ENCODE results near the gene PTPRN2. TPM values are rescaled to one million over a fixed set of nuclear protein-coding genes. Genes with fewer than 3 reads are reported as not detected.

Gene PTPRN2
- total and polyA plus RNA-seq, 2 donors (not counting 1 experiment from before 2014, with no cell fraction given): 0.54 to 1.2 TPM

DNA sequence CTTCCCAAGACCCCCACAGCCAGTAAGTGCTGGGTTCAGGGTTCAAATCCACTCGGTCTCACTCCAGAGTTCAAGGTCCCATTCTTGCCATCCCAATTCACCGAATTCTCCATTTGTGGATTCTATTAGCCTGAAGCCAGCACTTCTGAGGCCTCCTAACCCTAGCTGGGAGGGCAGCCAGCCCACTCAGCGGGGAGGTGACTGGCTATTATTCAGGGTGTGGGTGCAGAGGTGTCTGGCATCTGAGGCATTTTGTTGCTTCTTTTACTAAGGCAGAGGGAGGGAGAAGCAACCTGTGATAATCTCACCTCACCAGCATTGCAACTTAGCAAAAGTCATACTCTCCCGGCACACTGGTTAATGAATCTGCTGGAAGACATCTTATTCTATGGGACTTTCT is 8.7 kb upstream of the PTPRN2 start:
- Histone ChIP-seq H3K79me2 (ENCODE audit: control insufficient read depth, insufficient read depth, low read length) (no peaks in the 10 kb centered on the region), H3K4me1 (ENCODE audit: control insufficient read depth, extremely low read depth, insufficient read depth, low read length) (no peaks in the 10 kb centered on the region), H3K4me3 (replicated peaks in 1 of 4; ENCODE audit: control extremely low read depth in 1 of 4, insufficient read depth in 1 of 4, low read depth in 3 of 4, low read length in 4 of 4) (no peak overlapping the region), H3K9ac (ENCODE audit: insufficient read depth, low read length) (no peak overlapping the region), H3K36me3 (ENCODE audit: control insufficient read depth, insufficient read depth, low read length) (no peaks in the 10 kb centered on the region), H3K4me2 (ENCODE audit: extremely low read depth, insufficient read depth, low read length) (no peak overlapping the region), H3K9me3 (ENCODE audit: control insufficient read depth, insufficient read depth, low read depth, low read length) (peaks cover 1% of the 10 kb centered on the region), H3K27me3 (ENCODE audit: control insufficient read depth, insufficient read depth, low read length) (no peaks in the 10 kb centered on the region), H4K20me1 (ENCODE audit: control insufficient read depth, extremely low read depth, insufficient read depth, low read length) (no peaks in the 10 kb centered on the region), H3K27ac (ENCODE audit: insufficient read depth, low read length) (no peak overlapping the region), H2AFZ (ENCODE audit: low read length) (no peak overlapping the region)
- DNase-seq (ENCODE audit: low read depth in 2 of 2): no peak
- TF ChIP-seq, protein P1, sequence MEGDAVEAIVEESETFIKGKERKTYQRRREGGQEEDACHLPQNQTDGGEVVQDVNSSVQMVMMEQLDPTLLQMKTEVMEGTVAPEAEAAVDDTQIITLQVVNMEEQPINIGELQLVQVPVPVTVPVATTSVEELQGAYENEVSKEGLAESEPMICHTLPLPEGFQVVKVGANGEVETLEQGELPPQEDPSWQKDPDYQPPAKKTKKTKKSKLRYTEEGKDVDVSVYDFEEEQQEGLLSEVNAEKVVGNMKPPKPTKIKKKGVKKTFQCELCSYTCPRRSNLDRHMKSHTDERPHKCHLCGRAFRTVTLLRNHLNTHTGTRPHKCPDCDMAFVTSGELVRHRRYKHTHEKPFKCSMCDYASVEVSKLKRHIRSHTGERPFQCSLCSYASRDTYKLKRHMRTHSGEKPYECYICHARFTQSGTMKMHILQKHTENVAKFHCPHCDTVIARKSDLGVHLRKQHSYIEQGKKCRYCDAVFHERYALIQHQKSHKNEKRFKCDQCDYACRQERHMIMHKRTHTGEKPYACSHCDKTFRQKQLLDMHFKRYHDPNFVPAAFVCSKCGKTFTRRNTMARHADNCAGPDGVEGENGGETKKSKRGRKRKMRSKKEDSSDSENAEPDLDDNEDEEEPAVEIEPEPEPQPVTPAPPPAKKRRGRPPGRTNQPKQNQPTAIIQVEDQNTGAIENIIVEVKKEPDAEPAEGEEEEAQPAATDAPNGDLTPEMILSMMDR (conservative IDR thresholded peaks at IDR 0.05 in 1 of 2, IDR thresholded peaks at IDR 0.05 in 1 of 2; ENCODE audit: low read depth in 1 of 2, low read length in 2 of 2): no peak

GRCh38 chr7:158595068-158595467 is 7.4 kb upstream of the PTPRN2 start:
- H3K27ac ChIP-seq (ENCODE audit: insufficient read depth, low read length): no peak overlapping the region

GRCh38 chr7:158592541-158592940 is 4.9 kb upstream of the PTPRN2 start:
- no peaks in the 10 kb centered on the region for H3K36me3 ChIP-seq (ENCODE audit: control insufficient read depth, insufficient read depth, low read length)
- H2AFZ ChIP-seq (ENCODE audit: low read length): no peak overlapping the region
- no peaks in the 10 kb centered on the region for H4K20me1 ChIP-seq (ENCODE audit: control insufficient read depth, extremely low read depth, insufficient read depth, low read length)
- peaks cover 1% of the 10 kb centered on the region for H3K9me3 ChIP-seq (ENCODE audit: control insufficient read depth, insufficient read depth, low read depth, low read length)
- no peak overlapping the region for H3K4me2 ChIP-seq (ENCODE audit: extremely low read depth, insufficient read depth, low read length)
- H3K9ac ChIP-seq (ENCODE audit: insufficient read depth, low read length): no peak overlapping the region
- H3K27ac ChIP-seq (ENCODE audit: insufficient read depth, low read length): no peak overlapping the region
- no peak for DNase-seq (ENCODE audit: low read depth in 2 of 2)
- H3K4me1 ChIP-seq (ENCODE audit: control insufficient read depth, extremely low read depth, insufficient read depth, low read length): no peaks in the 10 kb centered on the region
- H3K4me3 ChIP-seq (replicated peaks in 1 of 4; ENCODE audit: control extremely low read depth in 1 of 4, insufficient read depth in 1 of 4, low read depth in 3 of 4, low read length in 4 of 4): no peak overlapping the region
- peaks cover 13% of the 10 kb centered on the region for H3K27me3 ChIP-seq (ENCODE audit: control insufficient read depth, insufficient read depth, low read length)
- TF ChIP-seq EZH2 (IDR thresholded peaks at IDR 0.05; ENCODE audit: low read length, missing control alignments): no peak
- TF ChIP-seq, protein P1 (conservative IDR thresholded peaks at IDR 0.05 in 1 of 2, IDR thresholded peaks at IDR 0.05 in 1 of 2; ENCODE audit: low read depth in 1 of 2, low read length in 2 of 2): no peak
- no peaks in the 10 kb centered on the region for H3K79me2 ChIP-seq (ENCODE audit: control insufficient read depth, insufficient read depth, low read length)

More at GRCh38 chr7:158595068-158595467, 7.4 kb upstream of the PTPRN2 start:
- Histone ChIP-seq H3K4me2 (ENCODE audit: extremely low read depth, insufficient read depth, low read length) (no peak overlapping the region), H3K9me3 (ENCODE audit: control insufficient read depth, insufficient read depth, low read depth, low read length) (peaks cover 1% of the 10 kb centered on the region), H3K79me2 (ENCODE audit: control insufficient read depth, insufficient read depth, low read length) (no peaks in the 10 kb centered on the region), H3K4me3 (replicated peaks in 1 of 4; ENCODE audit: control extremely low read depth in 1 of 4, insufficient read depth in 1 of 4, low read depth in 3 of 4, low read length in 4 of 4) (no peak overlapping the region), H4K20me1 (ENCODE audit: control insufficient read depth, extremely low read depth, insufficient read depth, low read length) (no peaks in the 10 kb centered on the region), H2AFZ (ENCODE audit: low read length) (no peak overlapping the region), H3K27me3 (ENCODE audit: control insufficient read depth, insufficient read depth, low read length) (peaks cover 1% of the 10 kb centered on the region), H3K9ac (ENCODE audit: insufficient read depth, low read length) (no peak overlapping the region), H3K4me1 (ENCODE audit: control insufficient read depth, extremely low read depth, insufficient read depth, low read length) (no peaks in the 10 kb centered on the region), H3K36me3 (ENCODE audit: control insufficient read depth, insufficient read depth, low read length) (no peaks in the 10 kb centered on the region)
- peak; percentile 29 to 34 for DNase-seq (ENCODE audit: low read depth in 2 of 2)
- TF ChIP-seq, protein P1 (conservative IDR thresholded peaks at IDR 0.05 in 1 of 2, IDR thresholded peaks at IDR 0.05 in 1 of 2; ENCODE audit: low read depth in 1 of 2, low read length in 2 of 2): no peak
- no peak for TF ChIP-seq EZH2 (IDR thresholded peaks at IDR 0.05; ENCODE audit: low read length, missing control alignments)

Measured in fibroblast of lung (primary cell).